Endothelial cell of umbilical vein (primary cell): ENCODE data around the gene THAP3. TPM values are rescaled to one million over a fixed set of nuclear protein-coding genes. Genes with fewer than 3 reads are reported as not detected.

Experiments used
- BruUV-seq: library from RNA; stranded (reverse); fragments of 400-500 nt; replicated peaks from 2 replicates; lab custom pipeline; 2021; lab: Mats Ljungman, UMichigan
- CTCF ChIA-PET: fragments of 300-600, 350-600 bp; sonication (Branson Sonifier 250); formaldehyde crosslinking; loops from one replicate; lab custom pipeline; 2021; ENCODE audit warnings: antibody characterized with exemption, inconsistent platforms; lab: Charles Lee
- POLR2A ChIA-PET: fragments of 300-600, 350-600 bp; sonication (Branson Sonifier 250); formaldehyde crosslinking; loops from one replicate; lab custom pipeline; 2021; ENCODE audit warnings: antibody characterized with exemption, inconsistent platforms; lab: Charles Lee
- DNase-seq: peaks from one replicate; pipeline ENCODE4 v3.0.0-alpha.2; 2011; ENCODE audit warnings: low read depth, low spot score
- FAIRE-seq: peaks from 2 replicates; lab custom pipeline; 2011; peaks lifted over from hg19 to GRCh38; lab: Jason Lieb, UNC
- H2AFZ ChIP-seq: 2 replicates; pipeline ENCODE4 v1.6.0; 2012; ENCODE audit warnings: low read depth, low read length, control low read depth, inconsistent platforms
- H3K27ac ChIP-seq: 2 replicates; pipeline ENCODE4 v1.5.1; 2011; ENCODE audit warnings: low read depth, mild to moderate bottlenecking, control low read depth, low read length, moderate library complexity; ENCODE audit not compliant: insufficient read depth
- H3K27me3 ChIP-seq, 2 experiments: 2 replicates each; pipeline versions ENCODE4 v1.6.0 to v1.6.1; 2011; ENCODE audit warnings: low read length in 2 of 2, mixed read lengths in 1 of 2; ENCODE audit not compliant: control insufficient read depth in 2 of 2, insufficient read depth in 2 of 2
- H3K36me3 ChIP-seq, 2 experiments: 2 replicates in 1 of 2; 3 replicates in 1 of 2; pipeline ENCODE4 v1.5.1; 2011; ENCODE audit warnings: low read length in 2 of 2, mild to moderate bottlenecking in 1 of 2, moderate library complexity in 1 of 2; ENCODE audit not compliant: control insufficient read depth in 2 of 2, insufficient read depth in 2 of 2; ENCODE audit errors: extremely low read depth in 1 of 2
- H3K4me1 ChIP-seq: 3 replicates; pipeline ENCODE4 v1.5.1; 2011; ENCODE audit warnings: mild to moderate bottlenecking, low read length; ENCODE audit not compliant: control insufficient read depth, insufficient read depth; ENCODE audit errors: extremely low read depth
- H3K4me2 ChIP-seq: 2 replicates; pipeline ENCODE4 v1.6.1; 2011; ENCODE audit warnings: low read length, control low read depth, mixed read lengths; ENCODE audit not compliant: insufficient read depth
- H3K4me3 ChIP-seq, 3 experiments: fragments of 200-600 bp in 1 of 3; sonication (generic), shearing (Covaris generic) in 1 of 3; replicated peaks in 1 of 3; 2 replicates each; pipeline ENCODE4 v1.5.1; 2011 to 2016; ENCODE audit warnings: control low read depth in 3 of 3, low read length in 3 of 3, mild to moderate bottlenecking in 2 of 3, inconsistent platforms in 1 of 3, low read depth in 1 of 3, moderate library complexity in 1 of 3; ENCODE audit not compliant: insufficient read depth in 1 of 3
- H3K79me2 ChIP-seq: 2 replicates; pipeline ENCODE4 v1.6.0; 2012; ENCODE audit warnings: low read length, inconsistent platforms; ENCODE audit not compliant: control insufficient read depth, insufficient read depth
- H3K9ac ChIP-seq: replicated peaks from 2 replicates; pipeline ENCODE3; 2011; ENCODE audit warnings: low read length, control low read depth; ENCODE audit not compliant: insufficient read depth; ENCODE audit errors: extremely low read depth
- H3K9me1 ChIP-seq: replicated peaks from 3 replicates; pipeline ENCODE4 v1.6.0; 2011; ENCODE audit warnings: mild to moderate bottlenecking, low read length; ENCODE audit not compliant: control insufficient read depth, insufficient read depth; ENCODE audit errors: extremely low read depth
- H3K9me3 ChIP-seq: replicated peaks from 2 replicates; pipeline ENCODE4 v1.5.1; 2012; ENCODE audit warnings: low read length, inconsistent platforms; ENCODE audit not compliant: control insufficient read depth, insufficient read depth
- H4K20me1 ChIP-seq: replicated peaks from 2 replicates; pipeline ENCODE3; 2011; ENCODE audit warnings: mild to moderate bottlenecking, low read length; ENCODE audit not compliant: control insufficient read depth, insufficient read depth; ENCODE audit errors: extremely low read depth
- CTCF ChIP-seq, 2 donors: IDR thresholded peaks; 1 replicate in 1 of 2; 2 replicates in 1 of 2; pipeline ENCODE4 v1.5.1; 2011; ENCODE audit warnings: low read length in 2 of 2, mild to moderate bottlenecking in 2 of 2, moderate library complexity in 2 of 2, control low read depth in 1 of 2, inconsistent platforms in 1 of 2, low read depth in 1 of 2; ENCODE audit not compliant: insufficient read depth in 1 of 2; ENCODE audit errors: extremely low read depth in 1 of 2
- EZH2 ChIP-seq: IDR thresholded peaks from 2 replicates; pipeline ENCODE4 v1.6.1; 2012; ENCODE audit warnings: borderline replicate concordance, low read depth, mild to moderate bottlenecking, moderate library complexity, low read length, inconsistent platforms; ENCODE audit not compliant: severe bottlenecking
- FOS ChIP-seq: IDR thresholded peaks from 2 replicates; pipeline ENCODE4 v1.6.1; 2011; ENCODE audit warnings: mild to moderate bottlenecking, low read length, moderate library complexity, borderline replicate concordance; ENCODE audit not compliant: insufficient read depth
- GATA2 ChIP-seq: IDR thresholded peaks from 2 replicates; pipeline ENCODE4 v1.7.0; 2011; ENCODE audit warnings: low read depth, mild to moderate bottlenecking, moderate library complexity, mixed read lengths, low read length; ENCODE audit not compliant: insufficient read length, insufficient read depth
- JUN ChIP-seq: IDR thresholded peaks from 2 replicates; pipeline ENCODE4 v1.6.1; 2011; ENCODE audit warnings: borderline replicate concordance, low read depth; ENCODE audit not compliant: insufficient read length, insufficient read depth
- MAX ChIP-seq: IDR thresholded peaks from 2 replicates; pipeline ENCODE4 v1.6.1; 2011; ENCODE audit not compliant: insufficient read depth, insufficient read length
- MYC ChIP-seq: IDR thresholded peaks from one replicate; pipeline ENCODE4 v1.6.1; 2011; ENCODE audit warnings: mild to moderate bottlenecking, low read depth, low read length
- POLR2A ChIP-seq: IDR thresholded peaks from 2 replicates; pipeline ENCODE4 v1.6.1; 2012; ENCODE audit warnings: low read depth, mild to moderate bottlenecking, control low read depth, low read length
- POLR2AphosphoS5 ChIP-seq: IDR thresholded peaks from 2 replicates; pipeline ENCODE4 v1.6.1; 2012; ENCODE audit warnings: low read depth, mild to moderate bottlenecking, control low read depth, low read length, moderate library complexity; ENCODE audit not compliant: insufficient read depth
- dilution Hi-C: fragments of 300-500 bp; cut with MboI; formaldehyde crosslinking; loops from one replicate; pipeline ENCODE4 v1.15.0; 2019; ENCODE audit warnings: low sequenced_read_pairs; ENCODE audit not compliant: extremely low pct_ligation_motif_present
- intact Hi-C: fragments of 100-400 bp; cut with micrococcal nuclease; formaldehyde crosslinking; loops from one replicate; pipeline ENCODE4 v1.10.0; 2022
- polyA plus RNA-seq, 4 experiments: library from polyadenylated mRNA; depleted of rRNA in 3 of 4; stranded (reverse) in 3 of 4; unstranded in 1 of 4; fragments of >200 nt; gene quantifications; 2 replicates each; pipeline versions ENCODE4 v1.2.1 to v1.2.3, GENCODE V29; 2011 to 2012; ENCODE audit warnings: missing spikeins in 1 of 4
- total RNA-seq: library from RNA; stranded (reverse); gene quantifications from 2 replicates; pipeline ENCODE4 v1.2.3, GENCODE V29; 2021

THAP3 gene
- total and polyA plus RNA-seq, 2 donors (not counting 3 experiments of a cell fraction or from before 2014, with no cell fraction given), result 11.3 to 16.7 TPM

GRCh38 chr1:6622396-6623152 is 2.1 kb upstream of the THAP3 start:
- H3K4me3 ChIP-seq, result no peak overlapping the region
- peaks cover 4% of the 10 kb centered on the region for H3K4me1 ChIP-seq
- no peak overlapping the region for H3K27ac ChIP-seq
- peaks cover 17 to 20% of the 10 kb centered on the region in 2 experiments for H3K36me3 ChIP-seq
- no peak for FAIRE-seq
- dilution Hi-C loops, result no loop called here
- ChIA-PET POLR2A (no interaction called here), CTCF (interaction anchor here (1.4 kb wide), 1 partner anchor 68 kb away, joined by 3 read pairs; the partner anchor contains the start of gene NOL9)
- no peaks in the 10 kb centered on the region for H3K9me1 ChIP-seq
- no peak overlapping the region for H2AFZ ChIP-seq
- no peak for DNase-seq
- BruUV-seq, result no TSS peak
- intact Hi-C loops, result no loop called here
- H3K4me2 ChIP-seq, result no peak overlapping the region
- H4K20me1 ChIP-seq, result no peaks in the 10 kb centered on the region
- H3K9ac ChIP-seq, result no peak overlapping the region
- H3K9me3 ChIP-seq, result no peaks in the 10 kb centered on the region
- TF ChIP-seq FOS, result no peak
- TF ChIP-seq MYC, result no peak
- no peak for TF ChIP-seq CTCF (IDR thresholded peaks at IDR 0.05; ENCODE audit: extremely low read depth in 1 of 2, insufficient read depth in 1 of 2, low read depth in 1 of 2, low read length in 2 of 2)
- no peak for TF ChIP-seq POLR2AphosphoS5
- no peak for TF ChIP-seq GATA2
- TF ChIP-seq EZH2, result no peak
- TF ChIP-seq MAX, result no peak
- no peak for TF ChIP-seq JUN
- TF ChIP-seq POLR2A, result no peak
- H3K27me3 ChIP-seq, result no peaks in the 10 kb centered on the region
- H3K79me2 ChIP-seq, result peaks cover 32% of the 10 kb centered on the region
